H1 (cell line): Measurements from ENCODE around the gene TET1. TPM values are rescaled to one million over a fixed set of nuclear protein-coding genes. Genes with fewer than 3 reads are reported as not detected.

Experiments used
- ATF2 ChIP-seq: IDR thresholded peaks from 2 replicates; pipeline ENCODE4 v1.6.1; 2012; ENCODE audit warnings: low read length, inconsistent platforms
- BACH1 ChIP-seq: IDR thresholded peaks from 2 replicates; pipeline ENCODE4 v1.6.1; 2012; ENCODE audit warnings: low read length, improper control_type of control experiment
- CEBPB ChIP-seq: IDR thresholded peaks from 2 replicates; pipeline ENCODE4 v1.6.1; 2012; ENCODE audit warnings: low read depth, low read length
- EGR1 ChIP-seq: IDR thresholded peaks from 2 replicates; pipeline ENCODE4 v1.6.1; 2011; ENCODE audit warnings: low read depth, low read length, borderline replicate concordance
- GABPA ChIP-seq: IDR thresholded peaks from 2 replicates; pipeline ENCODE4 v1.6.1; 2011; ENCODE audit warnings: mild to moderate bottlenecking, low read length, moderate library complexity, borderline replicate concordance; ENCODE audit not compliant: insufficient read depth
- JUN ChIP-seq: IDR thresholded peaks from 2 replicates; pipeline ENCODE4 v1.6.1; 2011; ENCODE audit warnings: low read depth, mild to moderate bottlenecking, improper control_type of control experiment, low read length
- RBBP5 ChIP-seq: IDR thresholded peaks from 2 replicates; pipeline ENCODE4 v1.7.1; 2012; ENCODE audit warnings: low read depth, mild to moderate bottlenecking, inconsistent platforms, low read length, moderate library complexity, borderline replicate concordance
- SIRT6 ChIP-seq: IDR thresholded peaks from one replicate; pipeline ENCODE4 v1.7.1; 2012; ENCODE audit warnings: low read length, inconsistent platforms
- SP1 ChIP-seq: IDR thresholded peaks from 2 replicates; pipeline ENCODE4 v1.6.1; 2011; ENCODE audit warnings: low read depth, low read length
- SP4 ChIP-seq: IDR thresholded peaks from 2 replicates; pipeline ENCODE4 v1.6.1; 2012; ENCODE audit warnings: low read length, inconsistent platforms
- polyA plus RNA-seq, 7 experiments: library from polyadenylated mRNA; depleted of rRNA in 3 of 7; stranded (reverse) in 5 of 7; unstranded in 2 of 7; fragments of >200 nt in 5 of 7; fragments of 200-250 nt in 2 of 7; gene quantifications; 1 replicate in 5 of 7; 2 replicates in 1 of 7; 4 replicates in 1 of 7; pipeline versions ENCODE4 v1.2.1 to v1.2.3, GENCODE V29; 2011 to 2013; ENCODE audit warnings: missing spikeins in 2 of 7, mixed read lengths in 2 of 7
- total RNA-seq: library from RNA; stranded (reverse); fragmentation: NEBNext Ultra II Directional; extraction: Animal tissue kit (Norgen Biotek cat#: 25700); gene quantifications from 2 replicates; pipeline ENCODE4 v1.2.1, GENCODE V29; 2021

The TET1 gene
- total and polyA plus RNA-seq, 2 of the 8 experiments (the other 6 are each of a cell fraction or from before 2014, with no cell fraction given) = 15.2 to 69.3 TPM

DNA sequence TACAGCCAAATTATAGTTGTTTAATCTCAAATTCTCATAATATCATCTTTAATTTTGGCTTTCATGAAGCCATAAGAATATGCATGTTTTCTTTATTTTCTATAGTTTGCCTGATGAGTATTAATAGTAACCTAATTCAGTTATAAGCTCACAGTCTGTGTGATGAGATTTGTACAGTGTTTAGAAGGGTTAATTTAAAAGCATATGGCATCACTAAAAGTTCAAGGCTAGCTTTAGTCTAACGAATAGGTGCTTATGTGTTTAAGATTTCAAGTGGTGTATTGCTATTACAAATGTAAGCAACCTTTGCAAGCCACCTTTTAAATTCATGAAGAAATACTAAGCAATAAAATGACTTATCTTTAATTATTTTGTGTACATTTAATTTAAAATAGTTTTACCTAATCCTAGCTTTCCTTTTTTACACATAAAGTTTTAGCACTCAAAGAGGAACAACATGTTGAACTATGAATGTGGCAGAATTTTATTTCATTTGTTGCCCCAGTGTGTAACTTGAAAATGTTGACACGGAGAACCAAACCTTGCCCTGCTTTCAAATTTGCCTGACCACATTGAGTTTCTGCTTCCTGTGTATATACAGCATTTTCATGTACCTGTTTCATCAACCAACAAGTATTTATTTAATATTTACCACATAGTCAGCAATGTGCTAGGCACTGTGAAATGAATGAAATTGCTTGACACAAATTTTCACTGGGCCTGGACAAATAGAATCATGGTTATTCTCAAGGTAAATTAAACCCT is 41.5 kb downstream of the TET1 start (continued):
- TF ChIP-seq JUN (no peak), SIRT6 (no peak), CEBPB (no peak), BACH1 (no peak), RBBP5 (no peak), ATF2 (no peak), EGR1 (no peak), SP1 (no peak), SP4 (no peak), GABPA (no peak)
